GM13977 (cell line): Measurements from ENCODE around the gene NRP1.

Experiments
- DNase-seq: peaks from one replicate; pipeline ENCODE4 v3.0.0; 2012; ENCODE audit warnings: low spot score
- CTCF ChIP-seq: IDR thresholded peaks from 2 replicates; pipeline ENCODE4 v1.5.1; 2012; ENCODE audit warnings: mild to moderate bottlenecking, control low read depth; ENCODE audit not compliant: insufficient read depth; ENCODE audit errors: extremely low read depth, missing control alignments
- in situ Hi-C: fragments of 300-500 bp; cut with MboI; formaldehyde crosslinking; loops from one replicate; pipeline ENCODE4 v1.12.0; 2022; ENCODE audit warnings: low sequenced_read_pairs, low pct_unique_long_range_greater_than_20kb, mixed read lengths, inconsistent platforms; ENCODE audit not compliant: unreplicated experiment

Gene NRP1

DNA sequence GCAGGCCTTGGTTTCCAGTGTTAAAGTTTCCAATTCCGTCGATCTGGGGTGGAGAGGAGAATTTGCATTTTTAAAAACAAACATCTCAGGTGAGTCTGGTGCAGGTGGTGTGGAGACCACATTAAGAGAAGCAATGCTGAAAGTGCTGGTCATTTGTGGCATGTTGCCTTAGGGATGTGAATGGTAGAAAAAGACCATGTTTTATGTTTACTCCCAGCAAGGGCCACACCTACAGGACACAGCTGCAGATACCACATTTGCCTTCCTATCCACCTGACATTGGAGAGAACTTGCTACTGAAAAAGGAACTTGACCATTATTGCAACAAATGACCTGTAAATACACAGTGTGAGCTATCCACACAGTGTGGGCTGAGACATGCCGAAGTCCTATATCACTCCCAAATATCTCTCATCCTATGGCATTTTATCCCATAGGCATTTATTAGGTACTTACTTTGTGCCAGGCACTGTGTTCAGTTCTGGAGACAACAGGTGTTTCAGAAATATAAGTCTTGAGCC lies 183.1 kb downstream of the NRP1 start:
- no peak for DNase-seq
- in situ Hi-C loops = loop anchor here (25.0 kb wide), 1 partner anchor 364 kb away; no protein-coding TSS in a partner anchor
- TF ChIP-seq CTCF = no peak

GRCh38 chr10:33150889-33151288 lies 183.6 kb downstream of the NRP1 start:
- in situ Hi-C loops = loop anchor here (25.0 kb wide), 1 partner anchor 364 kb away; no protein-coding TSS in a partner anchor

GRCh38 chr10:33150146-33150545 lies 184.3 kb downstream of the NRP1 start:
- TF ChIP-seq CTCF = no peak
- in situ Hi-C loops = loop anchor here (25.0 kb wide), 1 partner anchor 363 kb away; no protein-coding TSS in a partner anchor
- no peak for DNase-seq

More at GRCh38 chr10:33150889-33151288, 183.6 kb downstream of the NRP1 start:
- TF ChIP-seq CTCF = no peak
- DNase-seq = no peak

DNA sequence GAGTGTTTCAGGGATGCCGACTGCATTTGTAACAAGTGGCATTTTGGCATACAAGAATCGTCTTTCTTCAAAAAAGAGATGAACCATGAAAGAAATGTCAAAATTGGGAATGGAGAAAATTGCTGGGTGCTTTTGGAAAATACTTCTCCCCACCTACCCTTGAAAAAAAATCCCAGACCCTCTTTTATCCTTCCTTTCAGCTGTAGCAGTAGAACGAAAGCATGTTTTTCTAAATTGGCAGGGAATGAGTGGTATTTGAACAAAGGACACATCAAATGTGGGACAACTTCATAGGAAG lies 187.5 kb downstream of the NRP1 start:
- no peak for TF ChIP-seq CTCF
- no peak for DNase-seq
- in situ Hi-C loops = no loop called here

DNA sequence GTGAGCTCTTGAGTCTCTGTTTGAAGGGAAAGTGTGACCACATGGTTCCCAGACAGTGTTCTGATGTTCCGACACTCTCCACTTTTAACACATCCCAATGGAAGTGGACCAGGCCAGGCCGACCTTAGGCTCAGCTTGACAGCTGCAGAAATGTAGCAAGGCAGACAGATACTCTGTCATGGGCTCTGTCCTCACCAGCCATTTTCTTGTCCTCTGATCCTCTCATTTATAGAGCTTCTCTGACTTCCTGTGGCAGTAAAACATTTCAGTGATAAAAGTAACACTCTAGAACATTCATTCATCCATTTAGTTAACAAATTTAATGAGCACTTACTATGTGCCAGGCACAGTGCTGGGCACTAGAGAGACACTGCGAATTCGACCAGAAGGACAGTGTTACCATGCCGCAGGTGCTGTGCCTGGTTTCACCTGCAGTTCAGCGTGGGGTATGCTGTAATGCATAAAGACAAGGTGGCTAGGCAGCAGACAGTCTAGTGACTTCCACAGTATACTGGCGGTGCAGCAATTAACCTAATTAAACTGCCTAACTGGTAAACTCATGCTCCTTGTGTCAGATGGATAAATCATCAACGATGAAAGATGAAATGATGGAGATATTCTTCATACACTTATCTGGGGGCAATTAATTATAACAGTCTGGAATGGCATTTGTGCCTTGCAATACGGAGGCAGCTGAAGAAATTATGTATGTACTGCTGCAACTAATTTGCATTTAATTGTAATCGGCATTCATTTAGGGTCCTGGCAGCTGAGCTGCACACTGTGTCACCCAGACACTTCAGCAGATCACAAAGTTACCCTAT lies 188.1 kb downstream of the NRP1 start:
- in situ Hi-C loops = no loop called here
- DNase-seq = no peak
- no peak for TF ChIP-seq CTCF

DNA sequence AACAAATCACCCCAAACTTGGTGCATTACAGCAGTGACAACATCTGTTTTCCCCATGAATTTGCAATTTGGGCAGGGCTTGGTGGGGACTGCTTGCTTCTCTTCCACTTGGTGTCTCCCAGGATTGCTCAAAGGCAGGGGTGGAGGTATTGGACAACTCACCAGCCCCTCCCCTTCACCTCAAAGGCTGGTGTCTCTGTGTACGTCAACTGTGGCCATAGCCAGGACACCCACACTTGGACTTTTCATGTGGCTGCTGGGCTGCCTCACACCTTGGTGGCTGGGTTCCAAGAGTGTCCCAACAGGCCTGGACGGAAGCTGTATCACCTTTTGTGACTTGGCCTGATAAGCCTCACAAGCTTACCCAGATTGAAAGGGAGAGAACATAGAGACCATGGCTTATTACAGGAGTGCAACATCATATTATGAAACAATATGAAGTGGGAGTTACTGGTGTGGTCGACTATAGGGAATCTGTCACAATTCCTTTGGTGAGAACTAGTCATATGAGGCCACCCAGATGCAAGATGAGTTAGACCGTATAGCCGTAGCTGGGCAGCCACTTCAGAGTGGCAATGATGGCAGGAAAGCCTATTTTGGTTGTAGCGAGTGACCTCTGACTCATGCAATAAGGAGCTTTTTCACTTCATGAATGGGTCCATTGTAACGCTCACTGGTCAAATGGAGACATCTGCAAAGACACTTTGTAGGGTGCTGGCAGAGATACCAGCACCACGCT lies 188.8 kb downstream of the NRP1 start:
- DNase-seq = no peak
- in situ Hi-C loops = no loop called here
- TF ChIP-seq CTCF = no peak
